GM21825 (cell line): ENCODE data around the gene GAB2.

Experiments used
- ATAC-seq: cut with Tn5 transposase; IDR thresholded peaks from one replicate; pipeline ENCODE4 v1.9.1; 2021; ENCODE audit warnings: mild to moderate bottlenecking, moderate library complexity; ENCODE audit not compliant: unreplicated experiment

The GAB2 gene

DNA sequence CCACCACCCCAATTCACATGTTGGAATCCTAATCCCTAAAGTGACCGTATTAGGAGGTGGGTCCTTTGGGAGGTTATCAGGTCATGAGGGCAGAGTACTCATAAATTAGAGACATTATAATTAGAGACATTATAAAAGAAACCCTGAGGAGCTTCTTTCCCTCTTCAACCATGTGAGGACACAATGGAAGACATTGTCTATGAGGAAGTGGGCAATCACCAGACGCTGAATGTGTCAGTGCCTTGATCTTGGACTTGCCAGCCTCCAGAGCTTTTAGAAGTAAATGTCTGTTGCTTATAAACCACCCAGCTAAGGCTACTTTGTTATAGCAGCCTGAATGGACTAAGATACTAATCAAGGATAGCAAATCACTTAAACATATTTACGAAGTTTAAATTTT lies 14.8 kb downstream of the GAB2 start:
- ATAC-seq, result no peak

DNA sequence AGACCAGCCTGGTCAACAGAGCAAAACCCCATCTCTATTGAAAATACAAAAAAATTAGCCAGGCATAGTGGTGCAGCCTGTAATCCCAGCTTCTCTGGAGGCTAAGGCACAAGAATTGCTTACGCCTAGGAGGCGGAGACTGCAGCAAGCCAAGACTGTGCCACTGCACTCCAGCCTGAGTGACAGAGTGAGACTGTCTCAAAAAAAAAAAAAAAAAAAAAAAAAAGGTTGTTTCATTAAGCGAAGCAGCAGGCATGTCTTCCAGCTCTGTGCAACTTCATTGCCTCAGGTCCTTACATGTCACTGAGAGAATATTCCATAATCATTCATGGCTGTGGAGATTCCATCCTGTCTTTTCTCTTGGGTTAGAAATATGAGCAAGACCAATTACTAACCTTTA lies 16.9 kb downstream of the GAB2 start:
- no peak for ATAC-seq

DNA sequence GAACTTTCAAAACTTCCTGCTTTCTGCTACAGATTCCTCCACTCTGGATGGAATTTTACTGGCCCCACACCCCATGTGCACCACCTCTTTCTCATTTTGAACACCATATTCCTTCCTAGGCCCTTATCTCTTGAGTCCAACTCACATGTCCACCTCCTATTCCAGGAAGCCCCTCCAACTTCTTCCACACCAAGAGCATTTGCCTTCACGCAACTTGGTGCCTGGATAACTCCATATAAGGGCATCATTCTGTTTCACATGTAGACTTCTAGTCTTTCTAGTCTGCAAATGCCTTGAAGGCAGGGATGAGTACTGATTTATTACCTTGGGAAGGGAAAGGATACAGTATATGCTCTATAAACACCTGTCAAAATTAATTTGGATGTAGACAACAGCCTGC lies 17.5 kb downstream of the GAB2 start:
- no peak for ATAC-seq

DNA sequence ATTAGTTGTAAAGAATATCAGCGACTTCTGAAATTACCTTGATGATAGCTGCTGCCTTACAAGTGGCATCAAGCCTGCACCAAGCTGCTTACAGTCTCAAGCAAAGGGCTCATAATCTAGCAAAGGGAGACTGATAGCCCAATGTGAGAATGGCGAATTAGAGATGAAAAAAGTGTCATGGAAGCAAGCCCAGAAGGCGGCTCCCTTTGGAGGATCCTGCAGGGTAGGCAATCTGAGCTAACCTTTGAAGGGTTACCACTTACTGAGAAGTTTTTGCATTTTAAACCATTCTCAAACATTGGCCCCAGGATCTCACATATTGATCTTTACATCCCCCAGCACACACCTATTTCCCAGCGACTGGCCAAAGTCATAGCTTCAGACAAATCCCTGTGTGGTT lies 18.5 kb downstream of the GAB2 start:
- ATAC-seq, result no peak

DNA sequence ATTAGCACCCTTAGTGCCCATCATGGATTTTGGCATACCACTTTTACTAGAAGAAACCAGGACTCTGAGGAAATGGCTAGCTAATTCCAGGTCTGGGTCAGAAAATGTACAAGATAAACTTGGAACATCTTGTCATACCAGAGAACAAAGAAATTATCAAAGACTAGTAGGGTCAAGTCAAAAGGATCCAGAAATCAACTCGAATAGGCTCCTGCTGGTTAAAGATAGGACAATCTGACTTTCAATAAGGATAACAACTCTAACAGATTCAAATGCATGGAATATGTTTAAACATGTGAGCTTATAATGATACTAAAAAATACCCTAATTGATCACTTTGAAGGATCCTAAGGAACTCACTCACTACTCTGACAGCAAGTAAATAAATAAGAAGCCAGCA lies 18.9 kb downstream of the GAB2 start:
- no peak for ATAC-seq

DNA sequence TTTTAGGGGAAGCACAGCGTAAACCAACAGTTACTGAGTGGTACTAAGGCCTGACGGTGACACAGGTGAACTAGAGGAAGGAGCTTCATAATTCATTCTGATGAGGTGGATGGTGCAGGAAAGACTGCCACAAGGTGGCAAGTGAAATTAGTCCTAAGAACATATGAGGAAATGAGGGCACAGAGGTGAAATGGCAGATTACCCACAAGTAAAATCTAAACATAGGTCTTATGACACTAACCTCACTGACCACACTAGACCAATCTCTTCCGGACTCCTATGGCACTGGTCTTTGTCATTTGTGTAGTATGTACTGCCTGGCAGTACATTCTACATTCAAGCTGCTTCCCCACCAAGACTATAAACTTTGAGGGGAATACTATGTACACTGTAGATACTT lies 20.2 kb downstream of the GAB2 start:
- peak; percentile 92 for ATAC-seq

DNA sequence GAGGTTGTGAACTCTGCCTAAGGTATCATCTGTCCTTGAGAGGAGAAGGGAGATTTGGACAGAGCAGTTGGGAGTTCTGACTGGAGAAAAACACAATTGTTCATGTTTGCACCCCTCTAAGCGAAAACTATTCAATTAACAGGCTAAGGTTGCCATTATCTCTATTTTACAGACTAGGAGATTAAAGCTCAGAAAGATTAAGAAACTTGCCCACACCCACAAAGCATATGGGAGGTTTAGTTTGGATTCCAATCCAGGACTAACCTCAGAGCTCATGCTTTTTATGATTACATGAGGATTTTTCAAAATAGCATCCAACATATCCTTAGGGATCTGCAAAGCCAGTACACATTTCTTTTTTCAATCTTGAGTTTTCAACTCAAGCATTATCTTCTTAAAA lies 22.0 kb downstream of the GAB2 start:
- no peak for ATAC-seq

DNA sequence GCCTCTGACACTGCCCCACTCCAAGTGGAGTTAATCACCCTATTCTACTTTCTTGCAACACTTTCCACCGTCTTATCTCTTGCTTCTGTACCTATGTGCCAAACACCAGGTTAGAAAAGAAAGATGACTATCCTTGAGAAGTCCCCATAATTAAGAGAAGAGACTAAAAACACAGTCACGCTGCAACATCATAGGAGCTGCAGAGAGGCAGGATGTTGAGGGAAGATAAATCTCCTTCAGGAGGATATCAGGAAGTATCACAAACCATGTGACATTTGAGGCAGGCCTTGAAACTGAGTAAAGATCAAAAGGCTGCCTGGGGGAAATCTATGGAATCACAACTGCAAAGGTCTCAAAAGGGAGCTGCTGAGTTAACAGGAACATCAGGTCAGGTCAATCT lies 24.8 kb downstream of the GAB2 start:
- no peak for ATAC-seq

DNA sequence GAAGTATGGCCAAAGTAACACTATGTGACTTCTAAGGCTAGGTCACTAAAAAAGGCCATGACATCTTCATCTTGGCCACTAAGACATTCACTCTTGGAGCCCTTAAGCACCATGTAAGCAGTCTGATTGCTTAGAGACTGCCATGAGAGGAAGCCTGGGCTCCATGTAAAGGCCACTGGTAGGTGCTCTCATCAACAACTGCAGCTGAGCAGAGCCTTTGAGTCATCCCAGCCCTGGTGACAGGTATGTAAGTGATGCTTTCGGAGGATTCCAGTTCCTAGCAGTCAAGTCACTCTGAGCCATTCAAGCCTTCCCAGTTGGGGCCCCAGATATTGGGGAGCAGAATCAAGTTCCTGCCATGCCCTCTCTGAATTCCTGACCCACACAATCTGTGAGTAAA lies 26.2 kb downstream of the GAB2 start:
- ATAC-seq, result no peak

DNA sequence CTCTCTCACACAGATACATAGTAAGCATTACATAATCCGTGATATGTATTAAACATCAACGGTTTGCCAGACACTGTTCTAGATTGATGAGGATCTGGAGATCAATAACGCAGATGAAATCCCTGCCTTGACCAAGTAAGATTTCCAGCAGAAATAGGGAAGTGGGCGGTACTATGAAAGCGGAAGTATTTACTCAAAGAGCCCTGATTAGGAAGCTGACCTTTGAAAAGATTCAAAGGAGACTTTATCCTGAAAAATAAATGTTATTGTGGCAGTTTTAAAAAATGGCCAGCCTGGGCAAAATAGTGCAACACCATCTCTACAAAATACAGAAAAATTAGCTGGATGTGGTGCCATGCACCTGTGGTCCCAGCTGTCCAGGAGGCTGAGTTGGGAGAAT lies 26.8 kb downstream of the GAB2 start:
- ATAC-seq, result no peak

DNA sequence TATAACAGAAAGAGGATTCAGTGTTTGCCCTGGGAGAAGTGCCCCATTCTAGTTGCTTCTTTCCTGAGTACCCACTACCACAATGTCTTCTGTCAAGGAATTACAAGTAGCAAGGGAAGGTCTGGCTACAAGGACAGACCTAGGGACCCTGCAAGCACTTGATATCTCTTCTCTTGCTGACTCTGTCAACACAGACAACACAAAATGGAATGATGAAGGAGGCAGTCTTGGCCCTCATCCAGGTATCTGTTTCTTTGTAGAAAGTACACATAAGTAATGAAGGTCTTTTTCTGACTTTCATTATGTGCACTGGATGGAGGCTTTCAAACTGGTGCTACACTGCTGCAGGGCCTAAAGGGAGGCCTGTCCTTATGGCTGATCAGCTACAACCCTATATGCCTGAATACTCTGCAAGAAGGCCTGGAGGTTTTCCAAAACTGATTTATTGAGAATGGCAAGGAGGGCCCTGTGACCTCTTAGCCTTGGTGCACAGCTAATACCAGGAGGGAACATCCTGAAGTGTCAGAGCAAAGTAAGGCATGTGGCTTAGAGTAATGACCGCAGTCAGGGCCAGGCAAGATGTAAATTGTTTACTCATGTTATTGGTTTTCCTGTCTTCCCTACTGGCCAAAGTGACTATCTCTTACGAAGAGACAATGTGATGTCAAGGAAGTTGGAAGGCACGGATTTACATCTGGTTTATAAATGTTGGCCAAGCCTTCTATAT lies 31.2 kb downstream of the GAB2 start:
- ATAC-seq, result no peak

DNA sequence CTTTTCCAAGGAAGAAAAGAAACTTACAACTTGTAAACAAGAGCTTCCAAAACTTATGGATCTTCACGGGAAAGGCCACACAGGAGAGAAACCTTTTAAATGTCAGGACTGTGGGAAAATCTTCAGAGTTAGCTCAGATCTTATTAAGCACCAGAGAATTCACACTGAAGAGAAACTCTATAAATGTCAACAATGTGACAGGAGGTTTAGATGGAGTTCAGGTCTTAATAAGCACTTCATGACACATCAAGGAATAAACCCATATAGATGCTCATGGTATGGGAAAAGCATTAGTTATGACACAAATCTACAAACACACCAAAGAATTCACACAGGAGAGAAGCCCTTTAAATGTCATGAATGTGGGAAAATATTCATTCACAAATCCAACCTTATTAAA lies 32.4 kb downstream of the GAB2 start:
- no peak for ATAC-seq

DNA sequence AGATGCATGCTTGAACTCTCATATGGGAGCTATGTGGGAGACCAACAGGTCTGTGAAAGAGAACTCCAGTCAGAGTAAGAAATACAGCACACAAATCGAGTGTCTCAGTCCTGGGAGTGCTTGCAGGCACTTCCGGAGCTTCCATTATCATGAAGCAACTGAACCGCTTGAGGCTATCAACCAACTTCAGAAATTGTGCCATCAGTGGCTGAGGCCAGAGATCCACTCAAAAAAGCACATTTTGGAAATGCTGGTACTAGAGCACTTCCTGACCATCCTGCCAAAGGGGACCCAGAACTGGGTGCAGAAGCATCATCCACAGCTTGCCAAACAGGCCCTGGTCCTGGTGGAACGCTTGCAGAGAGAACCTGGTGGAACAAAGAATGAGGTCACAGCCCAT lies 33.4 kb downstream of the GAB2 start:
- ATAC-seq, result no peak

DNA sequence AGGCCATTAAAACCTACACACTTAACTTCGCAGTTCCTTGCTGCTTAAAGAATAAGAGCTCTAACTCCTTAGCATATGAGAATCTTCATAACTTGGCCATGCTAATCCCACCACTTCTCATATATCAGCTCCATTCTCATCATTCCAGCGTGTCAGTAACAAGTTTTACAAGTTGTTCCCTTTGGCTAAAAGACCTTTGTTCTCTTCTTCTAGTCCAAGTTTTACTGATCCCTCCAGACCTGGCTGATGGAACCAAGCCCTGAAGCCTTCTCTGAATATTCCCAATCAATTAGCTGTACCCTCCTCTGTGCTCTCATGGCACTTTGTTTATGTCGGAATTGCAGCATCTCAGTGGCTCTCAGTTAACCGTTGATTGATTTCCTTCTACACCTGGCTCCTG lies 35.8 kb downstream of the GAB2 start:
- ATAC-seq, result no peak

DNA sequence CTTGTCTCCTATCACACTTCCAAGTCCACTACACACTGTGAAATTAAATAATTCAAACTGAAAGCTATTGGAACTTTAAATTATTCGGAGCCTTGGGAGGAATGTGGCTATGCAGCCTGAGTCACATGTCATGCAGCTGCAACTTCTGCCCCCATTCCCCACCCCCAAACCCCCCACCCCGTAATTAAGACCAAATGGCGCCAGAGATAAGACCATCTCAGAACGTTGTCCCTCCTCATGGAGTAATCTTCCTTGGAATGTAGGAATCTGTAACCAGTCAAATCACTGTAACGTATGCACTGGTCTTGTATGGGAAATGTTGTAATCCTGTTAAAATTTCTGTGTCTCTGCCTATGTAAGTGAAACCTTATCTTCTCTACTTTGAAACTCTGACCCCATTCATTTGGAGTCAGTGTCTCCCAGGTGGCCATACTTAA lies 37.0 kb downstream of the GAB2 start:
- no peak for ATAC-seq

DNA sequence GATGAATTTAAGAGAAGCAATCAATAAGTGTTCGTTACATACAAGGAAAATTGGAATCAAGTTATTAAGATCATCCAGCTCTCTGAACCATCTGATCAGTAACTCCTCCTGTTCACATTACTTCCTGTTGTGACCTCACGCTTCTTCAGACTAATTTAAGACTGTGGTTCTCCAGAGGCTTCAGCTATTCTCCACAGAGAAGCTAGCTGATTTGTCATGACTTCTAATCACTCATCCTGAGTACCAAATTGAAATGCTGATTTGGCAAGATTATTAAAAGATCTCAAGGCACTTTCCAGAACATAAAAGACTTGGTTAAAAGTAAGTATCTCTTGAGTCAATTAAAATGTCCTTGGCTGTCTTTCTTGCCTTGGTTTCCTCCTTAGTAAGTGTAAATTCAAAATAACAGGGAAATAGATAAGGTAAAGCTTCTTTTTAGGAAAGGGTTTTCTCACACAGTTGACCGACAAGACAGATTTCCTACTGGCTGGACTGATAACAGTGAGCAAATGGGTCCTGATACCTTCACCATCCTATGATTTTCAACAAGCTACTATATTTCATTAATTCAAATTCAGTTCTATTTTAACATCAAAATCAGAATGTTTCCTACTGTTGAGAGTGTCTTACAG lies 38.5 kb downstream of the GAB2 start:
- ATAC-seq, result no peak

DNA sequence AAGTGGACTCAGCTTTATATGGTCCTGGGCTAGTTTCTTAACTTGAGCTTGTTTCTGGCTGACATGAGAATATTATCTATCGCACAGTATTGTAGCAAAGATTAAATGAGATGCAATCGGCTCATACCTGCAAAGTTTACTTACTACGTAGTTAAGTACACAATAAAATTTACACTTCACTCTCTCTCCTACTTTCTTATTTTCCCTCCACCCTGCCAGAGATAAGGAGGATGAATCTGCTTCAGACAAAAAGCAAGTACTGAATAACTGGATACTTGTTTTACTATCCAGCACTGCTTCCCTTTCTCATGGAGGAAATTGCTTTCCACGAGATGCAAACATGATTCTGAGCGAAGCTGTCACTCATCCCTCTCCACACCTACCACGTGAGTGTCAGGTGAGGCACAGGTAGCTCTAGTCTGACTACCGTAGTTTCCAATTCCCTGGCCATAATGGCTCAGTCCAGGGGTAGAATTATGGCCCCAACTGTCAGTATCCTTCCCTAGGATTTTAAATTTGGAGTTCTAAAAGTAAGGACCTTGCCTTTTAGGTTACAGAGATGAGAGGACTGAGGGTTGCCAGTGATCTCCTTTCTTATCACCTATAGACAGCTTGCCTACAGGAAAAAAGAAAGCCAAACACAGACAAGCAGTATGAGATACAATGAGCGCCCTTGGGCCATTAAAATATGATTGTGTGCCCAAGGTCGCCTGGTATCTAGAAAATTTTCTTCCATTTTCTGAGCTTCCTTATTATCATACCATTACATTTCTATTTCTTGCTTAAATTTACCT lies 39.8 kb downstream of the GAB2 start:
- ATAC-seq, result no peak

DNA sequence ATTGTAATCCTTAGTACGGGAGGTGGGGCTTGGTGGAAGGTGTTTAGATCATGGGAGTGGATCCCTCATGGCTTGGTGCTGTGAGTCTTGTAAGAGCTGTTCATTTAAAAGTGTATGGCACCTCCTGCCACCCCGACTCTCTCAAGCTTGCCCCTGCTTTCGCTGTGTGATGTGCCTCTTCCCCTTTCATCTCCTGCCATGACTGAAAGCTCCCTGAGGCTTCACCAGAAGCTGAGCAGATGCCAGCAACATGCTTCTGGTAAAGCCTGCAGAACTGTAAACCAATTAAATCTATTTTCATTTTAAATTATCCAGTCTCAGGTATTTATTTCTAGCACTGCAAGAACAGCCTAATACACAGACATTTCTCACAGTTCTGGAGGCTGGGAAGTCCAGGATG lies 40.8 kb downstream of the GAB2 start:
- ATAC-seq, result no peak

DNA sequence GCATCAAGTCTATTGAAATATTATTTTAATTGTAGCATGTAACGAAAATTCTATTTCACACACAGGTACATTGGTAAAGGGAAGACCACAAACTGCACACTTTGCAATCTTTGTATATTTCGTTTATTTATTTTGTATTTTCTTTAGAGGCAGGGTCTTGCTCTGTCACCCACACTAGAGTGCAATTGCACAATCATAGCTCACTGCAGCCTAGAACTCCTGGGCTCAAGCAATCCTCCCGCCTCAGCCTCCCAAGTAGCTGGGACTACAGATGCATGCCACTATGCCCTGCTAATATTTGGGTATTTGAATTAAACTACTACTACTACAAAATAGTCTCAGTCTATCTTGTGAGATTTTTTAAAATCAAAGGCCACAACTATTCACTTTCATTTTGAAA lies 42.7 kb downstream of the GAB2 start:
- ATAC-seq, result no peak

DNA sequence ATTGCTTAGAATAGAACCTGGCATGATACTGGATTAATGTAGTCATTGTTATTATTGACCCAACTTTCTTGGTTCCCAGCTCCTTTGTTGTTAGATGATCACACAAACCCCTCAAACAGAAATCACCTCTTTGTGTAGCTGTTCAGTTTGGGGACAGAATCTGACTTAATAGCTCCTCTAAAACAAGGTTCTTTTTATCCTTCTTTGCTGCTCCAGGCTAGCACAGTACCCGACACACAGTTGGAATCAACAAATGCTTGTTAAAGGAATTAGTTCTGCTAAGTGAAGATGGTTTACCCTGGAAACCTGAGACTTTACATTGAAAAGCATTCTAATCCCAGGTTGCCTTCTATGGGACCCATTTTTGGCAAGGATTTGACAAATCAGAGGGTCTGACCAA lies 43.9 kb downstream of the GAB2 start:
- no peak for ATAC-seq

DNA sequence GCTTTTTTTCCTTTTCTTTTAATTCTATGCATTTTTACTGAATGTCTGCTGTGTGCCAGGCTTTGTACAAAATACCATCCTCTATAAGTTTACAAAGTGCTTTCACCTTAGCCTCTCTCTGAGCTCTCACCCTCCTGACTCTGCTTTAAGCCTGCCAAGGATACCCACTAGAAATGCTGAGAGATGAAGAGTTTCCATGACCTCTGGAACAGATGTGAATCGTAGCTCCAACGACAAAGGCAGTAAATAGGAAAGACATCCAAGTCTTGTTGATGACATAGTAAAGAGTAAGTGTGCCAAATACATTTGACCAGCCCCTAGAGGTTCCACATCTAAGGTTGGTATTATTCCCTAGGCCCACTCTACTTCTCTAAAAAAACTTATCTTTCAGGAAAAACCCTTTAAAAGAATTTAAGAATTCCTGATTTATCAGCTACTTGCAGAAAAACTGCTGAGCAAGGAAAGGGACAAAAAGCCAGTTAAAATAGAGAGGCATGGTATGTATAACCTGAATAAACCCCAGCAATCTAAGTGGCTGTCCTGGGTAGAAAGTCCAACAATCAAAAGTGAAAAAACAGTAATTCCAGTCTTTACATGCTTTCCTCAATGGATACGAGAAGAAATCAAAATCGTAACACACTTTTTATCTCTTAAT lies 45.4 kb downstream of the GAB2 start:
- ATAC-seq, result no peak
